ENCODE results near the gene LRRC27. TPM values are rescaled to one million over a fixed set of nuclear protein-coding genes. Genes with fewer than 3 reads are reported as not detected.
"Not testable (repeated sequence)": the region's sequence is repeated elsewhere in the genome, so short reads cannot be mapped to it uniquely, and the experiment has no call there.

Gene LRRC27
- polyA plus RNA-seq, 2 donors: 2.3 to 2.6 TPM

DNA sequence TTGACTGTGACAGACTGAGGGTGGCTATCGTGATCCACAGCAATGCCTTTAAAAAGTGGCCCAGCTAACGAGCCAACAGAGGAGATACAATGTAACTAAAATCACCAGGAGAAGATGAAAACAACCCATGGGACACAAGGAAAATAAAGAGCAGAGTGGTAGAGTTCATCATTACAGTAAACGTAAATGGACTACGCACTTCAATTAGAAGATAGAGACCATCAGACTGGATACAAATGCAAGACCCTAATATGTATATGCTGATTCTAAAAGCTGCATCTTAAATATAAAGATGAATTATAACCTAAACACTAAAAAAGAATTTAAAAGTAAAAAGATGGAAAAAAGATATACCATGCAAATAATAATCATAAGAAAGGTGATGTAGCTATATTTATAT lies 17.7 kb upstream of the LRRC27 start:
- H3K9me3 ChIP-seq (ENCODE audit: control insufficient read depth in 2 of 2, insufficient read depth in 1 of 2, low read depth in 1 of 2, low read length in 1 of 2): no peaks in the 10 kb centered on the region
- H3K27me3 ChIP-seq (ENCODE audit: control insufficient read depth in 1 of 2, insufficient read depth in 2 of 2, low read length in 2 of 2): peaks cover 0 to 2% of the 10 kb centered on the region in 2 donors
- H3K36me3 ChIP-seq (ENCODE audit: control insufficient read depth in 2 of 2, insufficient read depth in 2 of 2, low read length in 1 of 2): no peaks in the 10 kb centered on the region
- no peak overlapping the region for H3K27ac ChIP-seq (ENCODE audit: low read depth in 2 of 2, low read length in 1 of 2)
- 93 to 96% methylated on average over 4 of the region's 4 CpGs for WGBS, 2 donors
- no peaks in the 10 kb centered on the region for H3K4me1 ChIP-seq (ENCODE audit: control insufficient read depth in 2 of 2, insufficient read depth in 2 of 2, low read length in 1 of 2)
- no peak overlapping the region for H3K4me3 ChIP-seq (ENCODE audit: low read depth in 1 of 2, low read length in 2 of 2)

DNA sequence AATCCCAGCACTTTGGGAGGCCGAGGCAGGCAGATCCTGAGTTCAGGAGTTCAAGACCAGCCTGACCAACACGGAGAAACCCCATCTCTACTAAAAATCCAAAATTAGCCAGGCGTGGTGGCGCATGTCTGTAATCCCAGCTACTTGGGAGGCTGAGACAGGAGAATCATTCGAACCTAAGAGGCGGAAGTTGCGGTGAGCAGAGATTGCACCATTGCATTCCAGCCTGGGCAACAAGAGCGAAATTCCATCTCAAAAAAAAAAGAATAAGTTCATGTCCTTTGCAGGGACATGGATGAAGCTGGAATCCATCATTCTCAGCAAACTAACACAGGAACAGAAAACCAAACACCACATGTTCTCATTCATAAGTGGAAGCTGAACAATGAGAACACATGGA lies 17.1 kb upstream of the LRRC27 start:
- not testable (repeated sequence) for H3K27me3 ChIP-seq (ENCODE audit: control insufficient read depth in 1 of 2, insufficient read depth in 2 of 2, low read length in 2 of 2); H3K27ac ChIP-seq (ENCODE audit: low read depth in 2 of 2, low read length in 1 of 2); H3K4me1 ChIP-seq (ENCODE audit: control insufficient read depth in 2 of 2, insufficient read depth in 2 of 2, low read length in 1 of 2); H3K4me3 ChIP-seq (ENCODE audit: low read depth in 1 of 2, low read length in 2 of 2); H3K36me3 ChIP-seq (ENCODE audit: control insufficient read depth in 2 of 2, insufficient read depth in 2 of 2, low read length in 1 of 2); H3K9me3 ChIP-seq (ENCODE audit: control insufficient read depth in 2 of 2, insufficient read depth in 1 of 2, low read depth in 1 of 2, low read length in 1 of 2)
- 92 to 96% methylated on average over 8 of the region's 8 CpGs for WGBS, 2 donors

DNA sequence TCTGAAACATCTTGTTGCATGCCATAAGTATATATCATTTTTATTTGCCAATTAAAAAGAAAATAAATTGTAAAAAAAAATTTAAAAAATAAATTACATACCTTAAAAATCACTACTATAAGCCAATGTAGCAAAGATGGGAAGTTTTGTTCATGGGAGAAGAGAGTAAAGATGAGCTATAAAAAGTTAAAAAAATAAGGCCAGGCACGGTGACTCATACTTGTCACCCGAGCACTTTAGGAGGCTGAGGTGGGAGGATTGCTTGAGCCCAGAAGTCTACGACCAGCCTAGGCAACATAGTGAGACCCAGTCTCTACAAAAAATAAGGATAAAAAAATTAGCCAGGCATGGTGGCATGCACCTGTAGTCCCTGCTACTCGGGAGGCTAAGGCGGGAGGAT lies 15.9 kb upstream of the LRRC27 start:
- Histone ChIP-seq H3K27ac (ENCODE audit: low read depth in 2 of 2, low read length in 1 of 2) (no peak overlapping the region), H3K27me3 (ENCODE audit: control insufficient read depth in 1 of 2, insufficient read depth in 2 of 2, low read length in 2 of 2) (no peaks in the 10 kb centered on the region), H3K9me3 (ENCODE audit: control insufficient read depth in 2 of 2, insufficient read depth in 1 of 2, low read depth in 1 of 2, low read length in 1 of 2) (no peaks in the 10 kb centered on the region), H3K4me1 (ENCODE audit: control insufficient read depth in 2 of 2, insufficient read depth in 2 of 2, low read length in 1 of 2) (peaks cover 0 to 4% of the 10 kb centered on the region in 2 donors), H3K4me3 (ENCODE audit: low read depth in 1 of 2, low read length in 2 of 2) (no peak overlapping the region), H3K36me3 (ENCODE audit: control insufficient read depth in 2 of 2, insufficient read depth in 2 of 2, low read length in 1 of 2) (no peaks in the 10 kb centered on the region)
- 79 to 88% methylated on average over 5 of the region's 5 CpGs for WGBS, 2 donors

DNA sequence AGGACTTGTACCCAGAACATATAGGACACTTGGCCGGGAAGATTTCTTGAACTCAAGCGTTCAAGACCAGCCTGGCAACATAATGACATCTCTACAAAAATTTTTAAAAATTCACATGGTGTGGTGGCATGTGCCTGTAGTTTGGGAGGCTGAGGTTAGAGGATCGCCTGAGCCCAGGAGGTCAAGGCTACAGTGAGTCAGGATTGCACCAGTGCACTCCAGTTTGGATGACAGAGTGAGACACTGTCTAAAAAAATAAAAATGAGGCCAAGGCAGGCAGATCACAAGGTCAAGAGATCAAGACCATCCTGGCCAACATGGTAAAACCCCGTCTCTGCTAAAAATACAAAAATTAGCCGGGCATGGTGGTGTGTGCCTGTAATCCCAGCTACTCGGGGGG lies 14.5 kb upstream of the LRRC27 start:
- H3K27ac ChIP-seq (ENCODE audit: low read depth in 2 of 2, low read length in 1 of 2); H3K4me1 ChIP-seq (ENCODE audit: control insufficient read depth in 2 of 2, insufficient read depth in 2 of 2, low read length in 1 of 2); H3K36me3 ChIP-seq (ENCODE audit: control insufficient read depth in 2 of 2, insufficient read depth in 2 of 2, low read length in 1 of 2); H3K9me3 ChIP-seq (ENCODE audit: control insufficient read depth in 2 of 2, insufficient read depth in 1 of 2, low read depth in 1 of 2, low read length in 1 of 2); H3K4me3 ChIP-seq (ENCODE audit: low read depth in 1 of 2, low read length in 2 of 2); H3K27me3 ChIP-seq (ENCODE audit: control insufficient read depth in 1 of 2, insufficient read depth in 2 of 2, low read length in 2 of 2): not testable (repeated sequence)
- WGBS, 2 donors: 90 to 95% methylated on average over 6 of the region's 6 CpGs

DNA sequence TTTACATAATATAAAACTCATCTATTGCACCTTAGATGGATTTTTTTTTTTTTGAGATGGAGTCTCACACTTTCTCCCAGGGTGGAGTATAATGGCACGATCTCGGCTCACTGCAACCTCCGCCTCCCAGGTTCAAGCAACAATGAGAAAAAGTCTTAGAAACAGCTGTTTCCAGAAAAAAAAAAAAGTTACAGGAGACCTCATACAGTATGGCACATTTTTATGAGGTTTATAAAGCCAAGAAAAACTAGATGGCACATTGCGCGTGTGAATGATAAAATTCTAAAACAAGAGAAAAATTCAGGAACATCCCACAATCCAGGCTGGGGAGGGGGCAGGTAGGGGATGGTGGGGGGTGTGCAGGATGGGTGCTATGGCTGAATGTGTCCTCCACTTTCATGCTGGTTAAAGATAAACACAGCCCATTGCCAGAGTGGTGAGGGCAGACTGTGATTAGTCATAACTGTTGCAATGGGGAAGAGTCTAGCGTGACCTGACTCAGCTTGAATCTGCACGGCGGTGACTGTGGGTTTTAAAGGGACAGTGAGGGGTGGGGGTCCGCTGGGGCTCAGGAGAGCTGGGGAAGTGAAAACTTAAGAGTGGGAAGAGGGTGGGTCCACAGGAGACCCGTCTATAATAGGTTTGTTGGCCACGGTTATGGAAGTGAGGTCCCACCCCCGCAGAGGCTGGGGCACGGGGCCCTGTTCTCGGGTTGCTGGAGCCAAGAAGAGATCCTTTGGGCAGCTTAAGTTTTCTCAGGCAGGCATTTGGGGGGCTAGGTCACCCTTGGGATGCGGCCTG lies 11.9 kb upstream of the LRRC27 start:
- H3K4me1 ChIP-seq (ENCODE audit: control insufficient read depth in 2 of 2, insufficient read depth in 2 of 2, low read length in 1 of 2): peaks cover 0 to 4% of the 10 kb centered on the region in 2 donors
- WGBS, 2 donors: 57 to 60% methylated on average over 15 of the region's 15 CpGs
- no peaks in the 10 kb centered on the region for H3K36me3 ChIP-seq (ENCODE audit: control insufficient read depth in 2 of 2, insufficient read depth in 2 of 2, low read length in 1 of 2)
- H3K27me3 ChIP-seq (ENCODE audit: control insufficient read depth in 1 of 2, insufficient read depth in 2 of 2, low read length in 2 of 2): no peaks in the 10 kb centered on the region
- H3K27ac ChIP-seq (ENCODE audit: low read depth in 2 of 2, low read length in 1 of 2): no peak overlapping the region
- no peak overlapping the region for H3K4me3 ChIP-seq (ENCODE audit: low read depth in 1 of 2, low read length in 2 of 2)
- H3K9me3 ChIP-seq (ENCODE audit: control insufficient read depth in 2 of 2, insufficient read depth in 1 of 2, low read depth in 1 of 2, low read length in 1 of 2): no peaks in the 10 kb centered on the region

DNA sequence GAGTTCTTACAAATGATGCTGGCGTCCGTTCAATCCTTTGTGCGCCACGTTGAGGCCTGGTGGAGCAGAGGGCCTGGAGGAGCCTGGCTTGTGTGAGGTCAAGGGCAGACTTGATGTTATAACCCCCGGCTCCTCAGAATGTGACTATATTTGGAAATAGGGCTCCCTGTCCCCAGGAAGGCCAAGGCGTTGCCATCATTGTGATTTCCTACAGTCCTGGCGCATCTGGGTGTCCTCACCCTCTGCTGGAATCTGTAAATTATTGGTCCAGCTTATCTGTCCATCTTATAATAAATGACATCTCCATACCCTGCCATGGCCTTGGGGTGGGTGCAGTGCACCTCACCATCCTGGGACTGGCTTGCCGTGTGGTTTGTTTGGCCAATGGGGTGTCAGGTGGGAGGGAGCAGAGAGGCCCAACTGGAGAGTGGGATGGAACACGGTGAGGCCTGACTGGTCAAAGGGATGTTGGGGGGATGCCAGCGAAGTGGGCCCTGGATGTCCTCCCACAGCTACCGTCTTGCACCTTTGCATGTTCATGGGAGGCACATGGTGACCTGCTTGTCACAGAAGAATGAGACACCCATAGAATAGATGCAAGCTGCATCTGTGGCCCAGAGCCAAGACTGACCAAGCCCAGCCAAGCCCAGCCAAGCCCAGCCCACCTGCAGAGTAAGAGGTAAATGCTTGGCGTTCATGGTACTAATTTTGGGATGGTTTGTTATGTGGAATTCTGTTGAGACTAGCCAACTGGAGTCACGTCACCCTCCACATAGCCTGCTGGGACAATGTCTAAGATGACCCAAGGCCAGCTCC lies 11.1 kb upstream of the LRRC27 start:
- Histone ChIP-seq H3K27ac (ENCODE audit: low read depth in 2 of 2, low read length in 1 of 2) (no peak overlapping the region), H3K4me1 (ENCODE audit: control insufficient read depth in 2 of 2, insufficient read depth in 2 of 2, low read length in 1 of 2) (peaks cover 0 to 4% of the 10 kb centered on the region in 2 donors), H3K36me3 (ENCODE audit: control insufficient read depth in 2 of 2, insufficient read depth in 2 of 2, low read length in 1 of 2) (no peaks in the 10 kb centered on the region), H3K9me3 (ENCODE audit: control insufficient read depth in 2 of 2, insufficient read depth in 1 of 2, low read depth in 1 of 2, low read length in 1 of 2) (no peaks in the 10 kb centered on the region), H3K4me3 (ENCODE audit: low read depth in 1 of 2, low read length in 2 of 2) (no peak overlapping the region), H3K27me3 (ENCODE audit: control insufficient read depth in 1 of 2, insufficient read depth in 2 of 2, low read length in 2 of 2) (no peaks in the 10 kb centered on the region)
- 87 to 91% methylated on average over 13 of the region's 13 CpGs for WGBS, 2 donors

DNA sequence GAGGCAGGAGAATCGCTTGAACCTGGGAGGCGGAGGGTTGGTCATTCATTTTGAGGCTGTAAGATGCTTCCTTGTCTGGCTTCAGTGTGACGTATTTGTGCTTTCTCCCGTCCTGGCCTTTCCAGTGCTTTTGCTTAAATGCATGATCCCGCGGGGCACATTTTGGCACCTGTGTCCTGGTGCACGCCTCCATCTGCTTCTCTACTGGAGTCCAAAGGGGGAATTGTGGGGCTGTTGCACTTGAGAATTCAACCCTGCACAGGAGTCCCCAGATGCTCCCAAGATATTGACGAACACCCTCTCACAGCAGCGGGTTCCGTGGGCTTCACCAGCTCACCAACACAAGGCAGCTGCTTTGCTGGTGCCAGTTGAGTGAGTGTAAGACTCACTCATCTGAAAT lies 10.3 kb upstream of the LRRC27 start:
- H3K36me3 ChIP-seq (ENCODE audit: control insufficient read depth in 2 of 2, insufficient read depth in 2 of 2, low read length in 1 of 2): no peaks in the 10 kb centered on the region
- H3K27ac ChIP-seq (ENCODE audit: low read depth in 2 of 2, low read length in 1 of 2): no peak overlapping the region
- no peaks in the 10 kb centered on the region for H3K9me3 ChIP-seq (ENCODE audit: control insufficient read depth in 2 of 2, insufficient read depth in 1 of 2, low read depth in 1 of 2, low read length in 1 of 2)
- H3K4me3 ChIP-seq (ENCODE audit: low read depth in 1 of 2, low read length in 2 of 2): no peak overlapping the region
- H3K27me3 ChIP-seq (ENCODE audit: control insufficient read depth in 1 of 2, insufficient read depth in 2 of 2, low read length in 2 of 2): no peaks in the 10 kb centered on the region
- H3K4me1 ChIP-seq (ENCODE audit: control insufficient read depth in 2 of 2, insufficient read depth in 2 of 2, low read length in 1 of 2): peaks cover 0 to 4% of the 10 kb centered on the region in 2 donors
- 89 to 93% methylated on average over 10 of the region's 10 CpGs for WGBS, 2 donors

DNA sequence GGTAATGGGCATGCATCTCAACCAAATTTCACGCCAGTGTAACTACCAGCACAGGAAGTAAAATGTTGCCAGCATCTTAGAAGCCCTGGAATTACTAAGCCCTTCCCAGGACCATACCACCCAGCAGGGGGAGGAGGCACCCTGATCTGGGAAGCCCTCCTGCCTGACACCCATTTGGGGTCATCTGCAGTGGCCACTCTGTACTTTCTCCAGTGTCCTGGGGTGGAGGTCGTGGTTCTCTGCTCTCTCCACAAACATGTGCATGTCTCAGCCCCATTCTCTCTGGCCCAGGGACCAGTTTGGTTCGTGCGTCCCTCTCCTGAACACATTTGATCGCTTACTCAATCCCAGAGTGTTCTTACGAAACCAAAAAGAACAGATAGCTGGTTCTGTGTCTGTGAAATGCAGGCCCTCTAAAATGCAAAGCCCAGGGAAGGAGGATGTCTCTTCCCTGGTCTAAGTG lies 9.4 kb upstream of the LRRC27 start:
- no peaks in the 10 kb centered on the region for H3K27me3 ChIP-seq (ENCODE audit: control insufficient read depth in 1 of 2, insufficient read depth in 2 of 2, low read length in 2 of 2)
- H3K9me3 ChIP-seq (ENCODE audit: control insufficient read depth in 2 of 2, insufficient read depth in 1 of 2, low read depth in 1 of 2, low read length in 1 of 2): no peaks in the 10 kb centered on the region
- WGBS, 2 donors: 75% methylated on average over 6 of the region's 6 CpGs
- peaks cover 0 to 4% of the 10 kb centered on the region in 2 donors for H3K4me1 ChIP-seq (ENCODE audit: control insufficient read depth in 2 of 2, insufficient read depth in 2 of 2, low read length in 1 of 2)
- H3K4me3 ChIP-seq (ENCODE audit: low read depth in 1 of 2, low read length in 2 of 2): no peak overlapping the region
- H3K36me3 ChIP-seq (ENCODE audit: control insufficient read depth in 2 of 2, insufficient read depth in 2 of 2, low read length in 1 of 2): no peaks in the 10 kb centered on the region
- no peak overlapping the region for H3K27ac ChIP-seq (ENCODE audit: low read depth in 2 of 2, low read length in 1 of 2)

DNA sequence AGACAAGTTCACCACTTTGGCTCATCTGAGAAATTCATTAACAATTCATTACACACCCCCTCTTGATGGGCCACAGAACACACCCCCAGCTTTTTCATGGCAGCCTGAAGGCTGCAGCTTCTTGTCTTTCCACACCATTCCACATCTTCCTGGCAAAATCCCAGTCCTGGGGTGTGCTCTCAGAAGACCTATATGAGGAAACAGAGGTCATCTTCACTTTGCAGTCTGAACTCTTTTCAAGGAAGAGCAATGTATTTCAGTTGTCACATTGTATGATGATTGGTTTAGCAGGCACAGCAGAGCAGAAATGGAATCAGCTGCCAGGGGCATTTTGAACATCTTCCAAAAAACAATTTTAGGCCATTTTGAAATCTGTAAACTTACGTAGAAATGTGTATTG lies 7.8 kb upstream of the LRRC27 start:
- H3K4me3 ChIP-seq (ENCODE audit: low read depth in 1 of 2, low read length in 2 of 2): no peak overlapping the region
- no peak overlapping the region for H3K27ac ChIP-seq (ENCODE audit: low read depth in 2 of 2, low read length in 1 of 2)
- no peaks in the 10 kb centered on the region for H3K9me3 ChIP-seq (ENCODE audit: control insufficient read depth in 2 of 2, insufficient read depth in 1 of 2, low read depth in 1 of 2, low read length in 1 of 2)
- peaks cover 0 to 6% of the 10 kb centered on the region in 2 donors for H3K4me1 ChIP-seq (ENCODE audit: control insufficient read depth in 2 of 2, insufficient read depth in 2 of 2, low read length in 1 of 2)
- 90 to 91% methylated on average over 1 of the region's 1 CpG for WGBS, 2 donors
- H3K36me3 ChIP-seq (ENCODE audit: control insufficient read depth in 2 of 2, insufficient read depth in 2 of 2, low read length in 1 of 2): no peaks in the 10 kb centered on the region
- H3K27me3 ChIP-seq (ENCODE audit: control insufficient read depth in 1 of 2, insufficient read depth in 2 of 2, low read length in 2 of 2): no peaks in the 10 kb centered on the region
